ENCODE measurements around the gene PLLP.

GRCh38 chr16:57253466-57253865, 31.0 kb downstream of the PLLP start:
- TF ChIP-seq EZH2 (IDR thresholded peaks at IDR 0.05; ENCODE audit: low read length): no peak
- TF ChIP-seq, protein P1, sequence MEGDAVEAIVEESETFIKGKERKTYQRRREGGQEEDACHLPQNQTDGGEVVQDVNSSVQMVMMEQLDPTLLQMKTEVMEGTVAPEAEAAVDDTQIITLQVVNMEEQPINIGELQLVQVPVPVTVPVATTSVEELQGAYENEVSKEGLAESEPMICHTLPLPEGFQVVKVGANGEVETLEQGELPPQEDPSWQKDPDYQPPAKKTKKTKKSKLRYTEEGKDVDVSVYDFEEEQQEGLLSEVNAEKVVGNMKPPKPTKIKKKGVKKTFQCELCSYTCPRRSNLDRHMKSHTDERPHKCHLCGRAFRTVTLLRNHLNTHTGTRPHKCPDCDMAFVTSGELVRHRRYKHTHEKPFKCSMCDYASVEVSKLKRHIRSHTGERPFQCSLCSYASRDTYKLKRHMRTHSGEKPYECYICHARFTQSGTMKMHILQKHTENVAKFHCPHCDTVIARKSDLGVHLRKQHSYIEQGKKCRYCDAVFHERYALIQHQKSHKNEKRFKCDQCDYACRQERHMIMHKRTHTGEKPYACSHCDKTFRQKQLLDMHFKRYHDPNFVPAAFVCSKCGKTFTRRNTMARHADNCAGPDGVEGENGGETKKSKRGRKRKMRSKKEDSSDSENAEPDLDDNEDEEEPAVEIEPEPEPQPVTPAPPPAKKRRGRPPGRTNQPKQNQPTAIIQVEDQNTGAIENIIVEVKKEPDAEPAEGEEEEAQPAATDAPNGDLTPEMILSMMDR (optimal IDR thresholded peaks at IDR 0.05 in 1 of 3, IDR thresholded peaks at IDR 0.05 in 1 of 3, conservative IDR thresholded peaks at IDR 0.05 in 1 of 3; ENCODE audit: extremely low read depth in 1 of 3, insufficient read depth in 2 of 3, low read length in 3 of 3): no peak
